Measurements from ENCODE around the gene EXPH5.

EXPH5 gene

GRCh38 chr11:108561535-108561991 lies 32.0 kb downstream of the EXPH5 start:
- no peak for DNase-seq (ENCODE audit: low read depth in 2 of 2)

- DNase-seq (ENCODE audit: low read depth in 2 of 2): no peak
Measured at GRCh38 chr11:108559904-108560303, 33.7 kb downstream of the EXPH5 start.

DNA sequence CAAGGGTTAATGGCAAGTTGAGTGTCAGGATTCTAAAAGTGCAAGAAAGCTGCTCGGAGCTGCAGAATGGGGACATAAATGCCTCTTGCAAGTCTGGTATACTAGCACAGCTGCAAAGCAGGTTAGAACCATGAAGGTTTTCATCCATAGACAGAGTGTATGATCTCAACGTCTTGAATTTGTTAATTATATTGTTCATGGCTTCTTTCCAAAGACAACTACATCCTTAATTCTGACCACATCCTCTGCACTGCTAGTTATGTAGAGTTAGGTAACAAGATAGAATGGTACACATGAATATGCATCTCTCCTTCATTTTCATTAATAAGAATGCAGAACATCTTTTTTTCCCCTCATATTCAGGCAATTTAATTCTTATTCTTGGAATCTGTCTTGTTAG lies 34.2 kb downstream of the EXPH5 start:
- no peak for DNase-seq (ENCODE audit: low read depth in 2 of 2)

DNA sequence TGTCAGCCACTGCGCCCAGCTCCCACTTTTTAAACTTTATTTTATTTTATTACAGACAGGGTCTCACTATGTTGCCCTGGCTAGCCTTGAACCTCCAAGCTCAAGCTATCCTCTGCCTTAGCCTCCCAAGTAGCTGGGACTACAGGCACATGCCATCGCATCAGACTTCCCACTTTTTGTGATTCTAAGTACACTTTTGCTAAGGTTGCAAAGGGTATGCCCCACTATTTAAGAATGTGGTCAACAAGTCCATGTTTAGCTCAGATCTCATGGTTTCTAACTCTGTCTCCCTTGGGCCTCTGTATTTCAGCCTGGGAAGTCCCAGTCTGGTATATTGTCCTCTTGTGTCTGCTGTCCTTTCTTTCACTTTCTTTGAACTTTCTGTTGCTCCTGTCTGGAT lies 35.3 kb downstream of the EXPH5 start:
- no peak for DNase-seq (ENCODE audit: low read depth in 2 of 2)

DNA sequence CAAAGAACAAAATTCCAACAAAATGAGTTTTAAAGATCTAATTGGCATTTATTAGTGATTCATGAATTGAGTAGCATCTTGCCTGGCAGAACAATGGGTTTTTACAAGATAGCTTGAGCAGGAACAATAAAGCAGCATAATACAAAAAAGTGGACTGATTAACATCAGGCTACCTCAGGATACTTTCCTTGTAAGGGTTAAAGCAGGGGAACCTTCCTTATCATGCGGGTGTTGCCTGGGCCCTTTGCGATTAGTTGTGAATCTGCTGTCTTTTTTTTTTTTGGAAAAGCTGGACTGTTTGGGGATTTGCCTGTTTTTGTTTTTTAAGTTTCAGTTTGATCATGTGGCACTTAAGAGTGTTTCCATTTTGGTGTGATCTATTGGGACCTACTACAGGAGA lies 37.5 kb downstream of the EXPH5 start:
- DNase-seq (ENCODE audit: low read depth in 2 of 2): no peak

DNA sequence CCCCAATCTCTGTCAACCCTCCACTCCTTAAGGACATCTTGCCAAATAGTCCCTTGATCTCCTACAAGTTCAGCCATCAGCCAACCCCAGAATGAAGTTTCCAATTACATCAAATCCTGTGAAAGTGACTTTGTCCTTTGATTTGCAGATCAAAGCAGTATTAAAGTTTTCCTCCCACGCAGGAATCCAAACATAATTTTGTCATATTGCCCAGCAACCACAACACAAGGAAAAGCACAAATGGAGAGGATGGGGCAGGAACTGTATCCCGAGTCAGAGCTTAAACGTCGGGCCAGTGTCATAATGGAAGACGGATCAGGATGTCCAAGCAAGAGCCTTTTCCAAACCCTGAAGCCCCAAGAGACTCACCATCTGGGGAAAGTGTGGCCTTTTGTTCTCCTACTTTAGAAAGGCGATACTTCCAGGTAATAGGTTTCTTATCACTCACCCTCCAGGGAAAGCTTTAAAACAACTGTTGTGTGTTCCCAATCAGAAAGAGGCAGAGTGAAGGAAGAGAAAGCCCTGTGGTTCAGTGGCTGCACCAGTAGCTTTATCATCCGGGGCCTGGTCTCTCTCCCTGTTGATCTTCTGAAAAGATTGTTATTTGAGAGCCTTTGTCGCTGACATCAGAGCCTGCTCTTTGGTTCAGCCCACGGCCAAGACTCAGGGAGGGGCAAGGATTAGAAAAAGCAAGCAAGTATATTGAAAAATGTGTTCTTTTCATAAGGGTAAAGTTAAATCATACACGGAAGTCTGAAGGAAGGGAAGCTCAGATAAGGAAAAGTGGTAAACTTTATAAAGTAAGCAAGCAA lies 41.7 kb downstream of the EXPH5 start:
- no peak for DNase-seq (ENCODE audit: low read depth in 2 of 2)

DNA sequence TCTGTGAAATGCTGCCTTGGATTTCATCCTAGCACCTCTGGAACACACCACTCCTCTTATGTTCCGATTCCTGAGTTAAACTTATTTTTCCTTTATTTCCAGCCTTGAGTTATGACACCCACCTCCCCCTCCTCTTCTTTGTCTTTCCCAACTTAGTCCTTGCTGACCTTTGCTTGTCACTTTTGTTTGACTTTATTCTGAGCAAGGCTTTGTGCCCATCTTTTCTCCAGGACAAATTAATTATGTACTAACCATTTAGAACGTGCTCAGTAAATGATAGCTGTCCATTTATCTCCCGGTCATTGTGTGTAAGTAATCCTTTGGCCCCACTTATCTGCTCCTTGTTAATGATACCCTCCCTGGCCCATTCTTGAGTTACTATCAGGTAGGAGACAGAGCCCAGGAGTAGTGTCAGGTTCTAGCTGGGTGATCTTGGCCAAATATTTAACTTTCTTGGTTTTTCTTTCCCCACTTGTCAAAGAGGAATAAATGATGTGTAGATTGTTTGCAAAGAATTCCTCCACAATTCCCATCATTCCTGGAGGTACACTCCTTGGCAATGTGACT lies 44.2 kb downstream of the EXPH5 start:
- no peak for DNase-seq (ENCODE audit: low read depth in 2 of 2)

DNA sequence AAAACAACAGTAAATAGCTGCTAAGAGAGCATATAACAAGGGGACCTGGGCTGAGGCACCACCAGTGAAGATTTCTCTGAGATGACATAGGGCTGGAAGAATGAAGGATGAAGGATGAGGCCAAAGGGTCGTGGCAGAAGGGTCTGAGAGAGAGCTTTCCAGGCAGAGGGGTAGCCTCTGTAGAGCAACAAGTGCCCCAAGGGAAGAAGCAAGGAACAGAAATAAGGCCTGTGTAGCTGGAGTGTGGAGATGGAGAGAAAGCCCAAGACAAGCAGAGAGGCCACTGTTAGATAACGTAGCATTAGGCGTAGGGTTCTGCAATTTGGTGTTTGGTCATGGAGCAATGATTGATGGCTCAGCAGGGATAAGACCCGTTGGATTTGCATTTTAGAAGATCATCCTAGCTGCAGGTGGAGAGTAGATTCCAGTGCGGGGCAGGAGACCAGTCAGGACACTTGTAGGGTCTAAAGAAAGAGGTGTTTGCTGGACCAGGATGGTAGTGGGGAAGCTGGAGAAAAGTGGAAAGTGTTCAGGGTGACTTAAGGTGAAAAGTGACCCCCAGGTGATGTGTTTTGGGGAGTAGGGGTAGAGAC lies 47.6 kb downstream of the EXPH5 start:
- DNase-seq (ENCODE audit: low read depth in 2 of 2): no peak

- DNase-seq (ENCODE audit: low read depth in 2 of 2): no peak
Measured at GRCh38 chr11:108543316-108543964, 50.1 kb downstream of the EXPH5 start.

- no peak for DNase-seq (ENCODE audit: low read depth in 2 of 2)
Measured at GRCh38 chr11:108541531-108541930, 52.0 kb downstream of the EXPH5 start.

- DNase-seq (ENCODE audit: low read depth in 2 of 2): no peak
Measured at GRCh38 chr11:108538502-108538901, 55.1 kb downstream of the EXPH5 start.

GRCh38 chr11:108538022-108538424 lies 55.5 kb downstream of the EXPH5 start:
- DNase-seq (ENCODE audit: low read depth in 2 of 2): no peak

- DNase-seq (ENCODE audit: low read depth in 2 of 2): no peak
Measured at GRCh38 chr11:108536783-108537182, 56.8 kb downstream of the EXPH5 start.

DNA sequence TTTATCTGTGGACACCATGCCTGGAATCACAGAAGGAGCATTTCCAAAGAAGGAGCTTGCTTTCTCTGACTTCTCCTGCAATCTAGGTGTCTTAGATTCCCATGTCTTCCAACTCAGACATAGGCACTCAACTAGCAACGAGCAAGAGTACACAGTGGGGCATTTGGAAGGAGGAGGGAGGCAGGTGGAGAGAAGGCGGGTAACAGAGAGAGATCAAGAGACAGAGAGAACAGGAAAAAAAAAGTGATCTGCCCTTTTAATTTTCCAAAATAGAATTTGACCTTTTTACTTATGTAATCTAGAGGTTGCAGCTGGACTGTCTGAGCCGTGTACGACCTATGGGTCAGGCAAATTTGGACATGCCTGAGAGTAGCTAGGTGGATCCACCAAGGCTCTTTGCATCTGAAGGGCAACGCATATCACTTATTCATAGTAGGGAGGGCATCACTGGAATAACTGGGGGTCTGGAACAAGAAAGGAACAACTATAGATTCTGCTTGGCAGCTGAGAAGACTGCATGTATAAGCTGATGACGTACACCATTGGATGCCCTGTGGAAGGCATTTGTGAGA lies 58.1 kb downstream of the EXPH5 start:
- no peak for DNase-seq (ENCODE audit: low read depth in 2 of 2)

- no peak for DNase-seq (ENCODE audit: low read depth in 2 of 2)
Measured at GRCh38 chr11:108534274-108534882, 59.2 kb downstream of the EXPH5 start.

DNA sequence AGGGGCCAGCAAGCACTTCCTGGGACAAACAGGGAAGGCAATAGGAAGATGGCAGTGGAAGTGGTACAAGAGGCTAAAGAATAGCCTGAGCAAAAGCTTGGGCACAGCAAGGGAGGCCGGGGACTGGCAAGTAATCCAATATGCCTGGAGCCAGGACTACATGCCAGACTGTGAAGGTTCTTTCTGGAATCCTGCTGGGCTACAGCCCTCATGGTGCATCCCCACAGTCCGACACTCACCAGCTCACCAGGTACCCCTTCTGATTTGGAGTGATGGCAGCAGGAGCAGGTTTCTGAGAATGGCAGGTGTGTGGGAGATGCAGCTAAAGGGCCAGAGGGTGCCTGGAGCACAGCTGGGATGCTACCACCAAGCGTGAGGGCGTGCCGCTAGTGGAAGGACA lies 63.1 kb downstream of the EXPH5 start:
- no peak for DNase-seq (ENCODE audit: low read depth in 2 of 2)

GRCh38 chr11:108527382-108527781 lies 66.2 kb downstream of the EXPH5 start:
- DNase-seq (ENCODE audit: low read depth in 2 of 2): no peak

- no peak for DNase-seq (ENCODE audit: low read depth in 2 of 2)
Measured at GRCh38 chr11:108525161-108525560, 68.4 kb downstream of the EXPH5 start.

DNA sequence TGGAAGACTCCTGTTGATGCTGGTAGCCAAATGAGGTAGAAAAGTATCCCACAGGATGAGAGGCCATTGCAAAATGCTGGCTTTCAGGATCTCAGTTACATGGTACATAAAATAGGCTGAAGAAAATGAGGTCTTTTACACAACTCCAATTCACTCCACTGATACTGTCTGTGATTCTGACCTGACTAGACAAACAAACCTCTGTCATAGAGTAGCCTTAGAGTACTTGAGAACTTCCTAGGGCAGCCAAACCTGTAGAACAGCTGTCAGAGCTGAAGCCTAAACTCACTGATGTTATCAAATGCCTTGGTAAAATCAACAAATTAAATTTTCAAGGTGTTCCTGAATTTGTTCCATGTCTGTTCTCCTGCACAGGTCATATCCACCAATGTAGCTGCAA lies 69.1 kb downstream of the EXPH5 start:
- no peak for DNase-seq (ENCODE audit: low read depth in 2 of 2)

- DNase-seq (ENCODE audit: low read depth in 2 of 2): no peak
Measured at GRCh38 chr11:108522318-108522717, 71.2 kb downstream of the EXPH5 start.

DNA sequence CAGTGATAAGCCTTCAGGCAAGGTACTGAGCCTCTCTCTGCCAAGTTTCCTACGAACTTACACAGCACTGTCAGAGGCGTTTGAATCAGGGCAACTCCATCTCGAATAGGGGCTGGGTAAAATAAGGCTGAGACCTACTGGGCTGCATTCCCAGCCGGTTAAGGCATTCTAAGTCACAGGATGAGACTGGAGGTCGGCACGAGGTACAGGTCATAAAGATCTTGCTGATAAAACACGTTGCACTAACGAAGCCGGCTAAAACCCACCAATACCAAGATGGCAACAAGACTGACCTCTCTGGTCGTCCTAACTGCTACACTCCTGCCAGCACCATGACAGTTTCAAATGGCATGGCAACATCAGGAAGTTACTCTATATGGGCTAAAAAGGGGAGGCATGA lies 75.0 kb downstream of the EXPH5 start:
- no peak for DNase-seq (ENCODE audit: low read depth in 2 of 2)

- no peak for DNase-seq (ENCODE audit: low read depth in 2 of 2)
Measured at GRCh38 chr11:108516125-108516524, 77.4 kb downstream of the EXPH5 start.

Data from stimulated activated CD4-positive, alpha-beta T cell treated with anti-CD3 and anti-CD28 coated beads, Interleukin-1b, Interleukin-23, amount 100 ng/mL, for 4 hours (primary cell).